ENCODE measurements around the gene ERF.

The ERF gene

DNA sequence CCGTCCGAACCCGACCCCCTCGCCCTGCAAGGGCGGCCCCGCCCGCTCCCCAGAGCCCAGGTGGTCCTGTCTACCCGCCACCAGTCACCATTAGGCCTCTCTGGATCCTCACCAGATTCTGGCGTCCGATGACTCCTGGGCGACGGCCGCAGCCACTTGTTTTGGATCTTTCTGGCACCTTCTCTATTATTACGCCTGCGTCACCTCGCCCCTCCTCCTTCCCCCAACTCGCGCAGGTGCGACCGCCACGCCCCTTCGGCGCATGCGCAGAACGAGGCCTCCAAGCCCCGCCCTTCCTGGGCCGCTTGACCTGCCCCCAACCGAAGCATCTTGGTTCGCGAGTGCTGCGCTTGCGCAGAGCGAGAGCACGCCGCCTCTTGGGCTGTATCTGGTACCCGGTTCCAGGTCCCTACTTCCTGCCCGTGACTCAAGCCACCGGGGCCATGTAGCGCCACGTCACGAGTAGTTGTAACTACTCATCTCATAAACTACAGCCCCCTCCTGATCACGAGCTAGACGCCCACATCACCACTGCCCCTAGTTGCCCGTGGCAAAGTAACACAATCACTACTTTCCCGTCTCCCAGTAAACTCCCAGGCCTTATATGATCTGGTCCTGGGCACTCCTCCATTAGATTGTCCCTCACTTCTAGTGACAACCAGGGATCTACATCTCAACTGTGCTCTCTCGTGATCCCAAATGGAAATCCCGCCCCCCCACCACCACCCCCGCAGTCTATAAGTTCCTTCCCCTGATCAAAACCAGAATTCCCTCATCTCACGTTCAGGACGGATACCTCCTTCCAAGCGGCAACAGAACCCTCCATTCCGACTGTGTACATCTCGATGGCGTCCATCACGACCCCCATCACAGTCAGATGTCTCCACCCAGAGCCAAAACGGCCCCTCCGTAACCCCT is 37.1 kb downstream of the ERF start, which contains the start of gene DEDD2:
Gene DEDD2, minus strand, starts transcription at position 158 of the 918 bp plus-strand sequence. CDS start 670 bp downstream, outside the sequence.
- TF ChIP-seq GATA2 (IDR thresholded peaks at IDR 0.05; ENCODE audit: low read depth, low read length) (no peak), GATA3 (IDR thresholded peaks at IDR 0.05; ENCODE audit: low read depth, low read length) (no peak)

- TF ChIP-seq GATA2 (IDR thresholded peaks at IDR 0.05; ENCODE audit: low read depth, low read length) (no peak), GATA3 (IDR thresholded peaks at IDR 0.05; ENCODE audit: low read depth, low read length) (no peak)
These were observed 38.0 kb downstream of the ERF start for GRCh38 chr19:42216653-42217519.

DNA sequence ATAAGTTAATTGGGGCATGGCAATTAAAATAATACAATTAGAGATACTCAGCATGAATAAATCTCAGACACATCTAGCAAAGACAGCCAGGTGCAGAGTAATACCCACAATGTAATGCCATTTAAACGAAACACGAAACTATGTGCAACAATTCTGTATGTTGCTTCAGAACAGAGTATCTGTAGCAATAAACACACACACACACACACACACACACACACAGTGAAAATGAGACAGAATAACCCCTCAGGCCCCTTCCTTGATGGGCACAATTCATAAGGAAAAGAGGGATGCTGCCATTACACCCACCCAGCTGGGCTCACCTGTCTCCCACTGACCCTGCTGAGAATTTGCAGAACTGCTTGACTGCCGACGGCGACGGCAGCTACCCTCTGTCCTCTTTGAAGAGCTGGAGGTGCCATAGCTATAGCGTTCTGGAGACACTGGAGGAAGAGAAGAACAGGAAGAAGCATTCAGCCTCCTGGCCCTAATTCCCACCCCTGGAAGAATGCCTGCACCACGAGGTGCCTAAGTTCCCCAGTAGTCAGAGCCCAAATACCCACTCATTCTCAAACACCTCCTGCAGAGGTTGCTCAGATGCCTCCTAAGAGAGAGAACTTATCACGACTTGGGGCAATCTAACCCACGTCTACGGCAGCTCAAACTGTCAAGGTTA is 40.0 kb downstream of the ERF start:
- TF ChIP-seq GATA2 (IDR thresholded peaks at IDR 0.05; ENCODE audit: low read depth, low read length) (no peak), GATA3 (IDR thresholded peaks at IDR 0.05; ENCODE audit: low read depth, low read length) (no peak)

DNA sequence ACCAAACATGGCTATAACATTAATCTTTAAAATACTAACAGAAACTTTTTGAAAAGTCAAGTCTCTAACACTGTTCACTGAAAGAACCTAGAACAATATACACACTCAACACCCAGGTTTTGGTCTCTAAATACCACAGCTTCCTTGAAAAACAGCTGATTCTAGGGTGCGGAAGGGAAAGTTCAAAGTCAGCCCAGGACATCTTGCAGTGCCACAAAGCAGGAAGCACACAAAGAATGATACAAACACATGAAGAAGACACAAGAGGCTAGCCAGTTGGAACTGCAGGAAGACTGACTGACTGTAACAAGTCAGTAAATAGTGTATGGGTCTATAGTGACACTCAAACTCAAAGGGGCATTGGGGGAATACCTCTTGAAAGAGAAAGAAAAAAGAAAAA is 42.0 kb downstream of the ERF start:
- no peak for TF ChIP-seq GATA2 (IDR thresholded peaks at IDR 0.05; ENCODE audit: low read depth, low read length)
- TF ChIP-seq GATA3 (IDR thresholded peaks at IDR 0.05; ENCODE audit: low read depth, low read length), result no peak

GRCh38 chr19:42208612-42209011 is 46.3 kb downstream of the ERF start:
- TF ChIP-seq GATA3 (IDR thresholded peaks at IDR 0.05; ENCODE audit: low read depth, low read length), result no peak

- TF ChIP-seq GATA3 (IDR thresholded peaks at IDR 0.05; ENCODE audit: low read depth, low read length) (no peak), GATA2 (IDR thresholded peaks at IDR 0.05; ENCODE audit: low read depth, low read length) (no peak)
These were observed 47.1 kb downstream of the ERF start for GRCh38 chr19:42207767-42208271.

DNA sequence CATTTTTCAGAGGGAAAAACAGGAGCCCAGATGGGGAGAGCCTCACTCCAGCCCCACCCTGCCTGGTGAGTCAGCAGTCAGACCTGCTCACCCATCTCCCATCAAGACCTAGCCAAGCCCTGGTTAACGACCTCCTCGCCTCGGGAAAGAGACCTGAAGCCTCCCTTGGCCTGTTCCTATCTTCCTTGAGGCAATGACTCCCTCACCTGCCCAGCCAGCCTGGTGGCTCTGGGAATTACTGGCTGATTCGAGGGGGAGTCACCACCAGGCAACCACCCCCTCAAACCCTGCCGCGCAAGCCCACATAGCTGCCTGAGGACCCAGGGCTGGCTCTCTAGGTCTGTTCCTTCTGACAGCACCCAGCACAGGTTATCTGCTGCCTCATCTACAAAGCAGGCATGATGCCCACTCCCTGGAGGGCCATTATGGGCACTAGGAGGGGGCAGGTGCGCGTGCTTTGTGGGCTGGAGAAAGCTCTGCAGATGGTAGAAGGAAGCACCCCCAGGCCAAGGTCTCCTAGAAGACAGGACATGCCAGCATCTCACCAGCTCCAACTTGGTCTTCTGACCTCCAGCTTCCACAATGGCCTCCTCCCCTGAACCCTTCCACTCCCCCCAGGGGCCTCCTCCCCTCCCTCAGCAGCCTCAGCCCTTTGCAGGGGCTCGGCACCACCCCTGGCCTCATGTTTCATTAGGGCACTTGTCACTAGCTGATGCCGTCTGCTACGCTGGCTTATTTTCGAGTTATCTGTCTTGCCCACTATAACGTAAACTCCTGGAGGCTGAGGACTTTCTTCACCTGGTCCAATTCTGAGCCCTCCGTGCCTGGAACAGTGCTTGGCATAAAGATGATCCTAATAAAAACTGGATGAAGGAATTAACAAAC is 47.8 kb downstream of the ERF start:
- no peak for TF ChIP-seq GATA3 (IDR thresholded peaks at IDR 0.05; ENCODE audit: low read depth, low read length)
- TF ChIP-seq GATA2 (IDR thresholded peaks at IDR 0.05; ENCODE audit: low read depth, low read length), result no peak

- TF ChIP-seq GATA2 (IDR thresholded peaks at IDR 0.05; ENCODE audit: low read depth, low read length) (no peak), GATA3 (IDR thresholded peaks at IDR 0.05; ENCODE audit: low read depth, low read length) (no peak)
These were observed 50.3 kb downstream of the ERF start for GRCh38 chr19:42204664-42205063.

DNA sequence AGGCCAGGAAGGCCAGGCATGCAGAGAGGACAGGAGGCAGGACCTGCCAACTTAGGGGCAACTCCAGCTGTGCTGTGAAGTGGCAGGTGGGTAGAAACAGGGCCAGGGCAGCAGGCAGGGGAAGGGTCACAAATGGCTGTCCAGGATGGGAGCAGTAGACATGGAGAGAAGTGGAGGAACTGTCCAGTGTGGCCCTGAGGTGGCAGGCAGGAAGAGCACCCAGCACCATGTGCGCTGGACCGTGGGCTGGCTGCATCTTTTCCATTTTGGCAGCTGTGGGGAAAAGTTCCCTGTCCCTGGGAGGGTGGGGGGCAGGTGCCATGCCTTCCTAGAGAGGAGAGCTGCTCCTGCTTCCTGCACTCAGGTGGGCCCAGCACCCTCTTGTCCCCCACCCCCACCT is 51.2 kb downstream of the ERF start:
- TF ChIP-seq GATA3 (IDR thresholded peaks at IDR 0.05; ENCODE audit: low read depth, low read length), result no peak
- TF ChIP-seq GATA2 (IDR thresholded peaks at IDR 0.05; ENCODE audit: low read depth, low read length), result no peak

- TF ChIP-seq GATA3 (IDR thresholded peaks at IDR 0.05; ENCODE audit: low read depth, low read length) (no peak), GATA2 (IDR thresholded peaks at IDR 0.05; ENCODE audit: low read depth, low read length) (no peak)
These were observed 52.5 kb downstream of the ERF start for GRCh38 chr19:42202290-42202880.

DNA sequence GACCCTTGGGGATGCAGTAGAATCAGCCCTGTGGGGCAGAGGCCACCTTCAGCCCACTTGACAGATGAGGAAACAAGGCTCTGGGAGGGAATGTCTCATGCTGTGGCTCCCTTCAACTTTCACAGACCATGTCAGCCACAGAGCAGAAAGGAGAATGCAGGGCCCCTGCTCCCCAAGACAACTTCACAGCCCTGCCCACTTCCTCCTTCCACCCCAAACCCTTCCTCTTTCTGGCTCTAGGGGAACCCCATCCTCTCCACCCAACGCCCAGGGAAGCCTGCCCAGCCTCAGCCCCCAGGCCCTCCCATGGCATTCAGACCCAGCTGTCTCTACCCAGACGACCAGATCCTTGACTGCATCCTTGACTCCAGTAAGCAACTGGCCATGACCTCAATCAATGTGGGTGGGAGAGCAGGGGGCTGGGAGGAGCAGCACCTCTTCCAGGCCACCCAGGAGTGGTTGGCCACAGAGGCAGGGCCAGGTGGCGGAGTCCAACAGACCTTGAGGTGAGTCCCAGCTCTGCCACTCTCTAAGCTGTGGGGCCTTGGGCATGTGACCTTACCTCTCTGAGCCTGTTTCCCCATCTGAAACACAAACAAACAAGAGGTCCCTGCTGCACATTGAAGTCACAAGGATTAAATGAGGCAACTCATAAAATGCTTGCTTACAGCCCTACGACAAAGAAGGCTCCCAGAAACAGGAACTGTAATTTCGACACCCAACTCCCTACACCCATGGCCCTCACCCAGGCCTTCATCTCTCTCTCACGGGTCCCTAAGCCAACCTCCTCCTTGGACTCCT is 53.2 kb downstream of the ERF start:
- TF ChIP-seq GATA2 (IDR thresholded peaks at IDR 0.05; ENCODE audit: low read depth, low read length), result no peak
- TF ChIP-seq GATA3 (IDR thresholded peaks at IDR 0.05; ENCODE audit: low read depth, low read length), result no peak
